ENCODE measurements around the gene SLC17A9. TPM values are rescaled to one million over a fixed set of nuclear protein-coding genes. Genes with fewer than 3 reads are reported as not detected.

Gene SLC17A9
- total and polyA plus RNA-seq, 10 of the 15 experiments (the other 5 are each of a cell fraction or from before 2014, with no cell fraction given), result 0.72 to 74.1 (median 29.4) TPM

DNA sequence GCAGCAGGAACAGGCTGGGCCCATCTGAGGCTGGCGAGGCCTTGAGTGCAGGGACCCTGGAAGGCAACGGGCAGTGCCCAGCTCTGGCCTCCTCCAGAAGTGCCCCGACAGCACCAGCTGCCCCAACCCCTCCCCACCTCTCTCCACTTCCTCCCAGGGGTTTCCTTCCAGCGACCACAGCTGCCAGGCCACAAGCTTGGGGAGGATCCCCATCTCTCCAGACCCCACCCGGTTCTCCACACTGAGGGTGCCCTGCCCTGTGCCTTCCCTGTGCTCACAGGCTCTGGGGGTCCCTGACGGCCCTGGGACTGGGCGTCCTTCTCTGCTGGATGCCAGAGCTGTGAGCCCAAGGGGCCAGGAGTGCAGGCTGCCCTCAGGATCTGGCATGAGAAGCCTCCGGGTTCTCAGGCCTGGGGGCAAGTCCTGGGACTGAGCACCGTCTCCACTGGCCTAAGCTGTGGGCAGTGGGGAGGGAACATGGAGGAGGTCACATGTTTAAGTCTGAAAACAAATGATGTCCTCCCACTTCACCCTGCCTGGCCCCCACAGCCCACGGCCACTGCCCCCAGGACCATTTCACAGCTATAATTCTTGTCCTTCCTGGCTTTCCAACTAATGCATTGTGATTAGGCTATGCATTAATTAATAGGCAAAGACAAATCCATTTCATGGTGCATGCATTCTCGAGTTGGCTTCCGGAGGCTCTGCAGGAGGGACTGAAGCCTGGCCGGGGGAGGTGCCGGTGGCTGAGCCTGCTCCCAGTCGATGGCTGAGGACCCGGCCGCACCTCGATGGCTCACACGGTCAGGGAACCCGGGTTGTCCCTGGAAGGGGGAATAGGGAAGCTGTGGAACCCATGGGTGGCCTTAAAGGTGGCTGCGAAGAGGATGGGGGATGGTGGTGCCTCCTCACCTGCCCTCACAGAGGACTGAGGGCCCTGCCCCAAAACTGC, 29.9 kb downstream of the SLC17A9 start:
- FAIRE-seq (no peak), ATAC-seq (no peak), DNase-seq (ENCODE audit: low read depth, low spot score) (no peak)
- H3K9ac ChIP-seq (ENCODE audit: control insufficient read depth, insufficient read depth, low read length), result no peak overlapping the region
- no peaks in the 10 kb centered on the region for H3K36me3 ChIP-seq (ENCODE audit: control insufficient read depth in 2 of 2, insufficient read depth in 2 of 2, low read length in 1 of 2)
- intact Hi-C loops (cut with micrococcal nuclease; ENCODE audit: unreplicated experiment) (no loop called here), in situ Hi-C loops (cut with MboI) (no loop called here)
- H3K9me3 ChIP-seq (replicated peaks; ENCODE audit: control insufficient read depth, insufficient read depth, low read length), result no peaks in the 10 kb centered on the region
- RAD21 ChIA-PET (ENCODE audit: unreplicated experiment), result interaction anchor here (1.2 kb wide), 1 partner anchor 27 kb away, joined by 3 read pairs; no protein-coding TSS in a partner anchor
- H3K4me2 ChIP-seq (ENCODE audit: control insufficient read depth, insufficient read depth), result no peak overlapping the region
- H4K20me1 ChIP-seq (ENCODE audit: control insufficient read depth, insufficient read depth), result peaks cover 6% of the 10 kb centered on the region; the same call in 1 of the 2 replicates
- POLR2A ChIA-PET, result interaction anchor here (0.6 to 0.7 kb wide), 2 partner anchors 27 to 64 kb away, joined by 3 to 4 read pairs; no protein-coding TSS in a partner anchor
- H3K27me3 ChIP-seq (replicated peaks in 1 of 2; ENCODE audit: control insufficient read depth in 2 of 2, insufficient read depth in 2 of 2, low read length in 1 of 2), result peaks cover 0 to 15% of the 10 kb centered on the region in 2 experiments; a peak in 3 of 4 replicates
- H3K4me1 ChIP-seq (ENCODE audit: control insufficient read depth, insufficient read depth, low read length), result peaks cover 22% of the 10 kb centered on the region
- H2AFZ ChIP-seq (ENCODE audit: control insufficient read depth, low read depth, low read length), result no peak overlapping the region
- 48% methylated on average over 21 of the region's 21 CpGs for WGBS (ENCODE audit: insufficient coverage, insufficient replicate concordance, low lambda C conversion rate, missing lambda C conversion rate)
- no peak overlapping the region for H3K4me3 ChIP-seq
- no peak overlapping the region for H3K27ac ChIP-seq (ENCODE audit: control insufficient read depth, insufficient read depth)
- BruUV-seq (replicated peaks), result no TSS peak
- SMC1A ChIA-PET (ENCODE audit: uncharacterized antibody, unreplicated experiment), result no interaction called here
- no peaks in the 10 kb centered on the region for H3K79me2 ChIP-seq (ENCODE audit: control insufficient read depth, insufficient read depth, low read length)
- no peak for TF ChIP-seq CBFB (IDR thresholded peaks at IDR 0.05; ENCODE audit: low read depth)
- TF ChIP-seq IKZF2 (IDR thresholded peaks at IDR 0.05), result peak in 1 of 2 experiments; percentile 11; a peak in 1 of 4 replicates
- TF ChIP-seq IKZF1 (conservative IDR thresholded peaks at IDR 0.05), result 0 out of 2 replicates have a peak, but pooled peaks have one; percentile 15
- peak; percentile 20; the same call in 1 of the 2 replicates for TF ChIP-seq SPI1 (IDR thresholded peaks at IDR 0.05; ENCODE audit: borderline replicate concordance, insufficient read depth, low read depth, low read length)
- no peak for TF ChIP-seq ELK1 (IDR thresholded peaks at IDR 0.05; ENCODE audit: low read depth, low read length)
- CTCF ChIA-PET, result interaction anchor here (1.2 kb wide), 1 partner anchor 10 kb away, joined by 3 read pairs; no protein-coding TSS in a partner anchor
